ENCODE results near the gene ATG9B. TPM values are rescaled to one million over a fixed set of nuclear protein-coding genes. Genes with fewer than 3 reads are reported as not detected.

ATG9B gene
- total RNA-seq, 1 experiment from 2014 or later: 0.98 TPM

- no TSS peak for BruUV-seq (replicated peaks)
- H3K9me3 ChIP-seq (ENCODE audit: control insufficient read depth, insufficient read depth, low read depth, low read length): no peaks in the 10 kb centered on the region
- H3K36me3 ChIP-seq (ENCODE audit: control insufficient read depth, insufficient read depth, low read length): no peaks in the 10 kb centered on the region
- DNase-seq (ENCODE audit: low read depth, low spot score) (no peak), ATAC-seq (no peak)
- H3K27ac ChIP-seq (ENCODE audit: low read length): no peak overlapping the region
- no peak for TF ChIP-seq POLR2AphosphoS5 (IDR thresholded peaks at IDR 0.05; ENCODE audit: low read depth, low read length)
- TF ChIP-seq SIN3A (IDR thresholded peaks at IDR 0.05; ENCODE audit: borderline replicate concordance, insufficient read depth, low read depth, low read length): no peak
- no peak for TF ChIP-seq REST (IDR thresholded peaks at IDR 0.05; ENCODE audit: insufficient read depth in 1 of 2, low read depth in 2 of 2, low read length in 1 of 2)
- TF ChIP-seq CTCF (IDR thresholded peaks at IDR 0.05): no peak
- TF ChIP-seq TCF7L2 (IDR thresholded peaks at IDR 0.05; ENCODE audit: low read depth, low read length): no peak
- POLR2A ChIA-PET: no interaction called here
- in situ Hi-C loops (cut with HindIII; ENCODE audit: low pct_unique_long_range_greater_than_20kb, low sequenced_read_pairs) (no loop called here), intact Hi-C loops (cut with micrococcal nuclease; ENCODE audit: unreplicated experiment) (no loop called here)
- H3K27me3 ChIP-seq (ENCODE audit: control insufficient read depth, insufficient read depth, low read length): no peaks in the 10 kb centered on the region
- no peak overlapping the region for H3K4me3 ChIP-seq (ENCODE audit: low read depth in 2 of 2, low read length in 2 of 2)
- CTCF ChIA-PET: no interaction called here
- H3K4me1 ChIP-seq (ENCODE audit: control insufficient read depth, insufficient read depth, low read length): peaks cover 11% of the 10 kb centered on the region
Measured at GRCh38 chr7:151034312-151035025, 10.2 kb upstream of the ATG9B start.

GRCh38 chr7:151033864-151034249 is 9.6 kb upstream of the ATG9B start:
- intact Hi-C loops (cut with micrococcal nuclease; ENCODE audit: unreplicated experiment): no loop called here
- no peak for ATAC-seq
- peaks cover 4% of the 10 kb centered on the region for H3K4me1 ChIP-seq (ENCODE audit: control insufficient read depth, insufficient read depth, low read length)
- POLR2A ChIA-PET: no interaction called here
- DNase-seq (ENCODE audit: low read depth, low spot score): no peak
- no peaks in the 10 kb centered on the region for H3K36me3 ChIP-seq (ENCODE audit: control insufficient read depth, insufficient read depth, low read length)
- H3K27ac ChIP-seq (ENCODE audit: low read length): no peak overlapping the region
- CTCF ChIA-PET: interaction anchor here (0.7 kb wide), 1 partner anchor 71 kb away, joined by 3 read pairs; no protein-coding TSS in a partner anchor
- BruUV-seq (replicated peaks): no TSS peak
- in situ Hi-C loops (cut with HindIII; ENCODE audit: low pct_unique_long_range_greater_than_20kb, low sequenced_read_pairs): no loop called here
- H3K9me3 ChIP-seq (ENCODE audit: control insufficient read depth, insufficient read depth, low read depth, low read length): no peaks in the 10 kb centered on the region
- no peaks in the 10 kb centered on the region for H3K27me3 ChIP-seq (ENCODE audit: control insufficient read depth, insufficient read depth, low read length)
- H3K4me3 ChIP-seq (ENCODE audit: low read depth in 2 of 2, low read length in 2 of 2): no peak overlapping the region
- TF ChIP-seq REST (IDR thresholded peaks at IDR 0.05; ENCODE audit: insufficient read depth in 1 of 2, low read depth in 2 of 2, low read length in 1 of 2) (no peak), SIN3A (IDR thresholded peaks at IDR 0.05; ENCODE audit: borderline replicate concordance, insufficient read depth, low read depth, low read length) (no peak), CTCF (IDR thresholded peaks at IDR 0.05) (no peak), TCF7L2 (IDR thresholded peaks at IDR 0.05; ENCODE audit: low read depth, low read length) (no peak), POLR2AphosphoS5 (IDR thresholded peaks at IDR 0.05; ENCODE audit: low read depth, low read length) (no peak)

Measured in Panc1 (cell line).